Mesenteric fat pad (tissue), 1 donor: ENCODE results near the gene IGSF1. TPM values are rescaled to one million over a fixed set of nuclear protein-coding genes. Genes with fewer than 3 reads are reported as not detected.
A peak's percentile ranks its signal among the peaks of the same experiment; 100 is the strongest.

Experiments
- DNase-seq: peaks from one replicate; pipeline ENCODE4 v3.0.0-alpha.2; 2020; ENCODE audit warnings: low spot score
- long read RNA-seq: library from polyadenylated mRNA; unstranded; transcript quantifications from one replicate; pipeline ENCODE4 v2.0.0, GENCODE V29; 2020
- total RNA-seq: library from RNA; stranded (reverse); fragmentation: NEBNext Ultra II Directional; extraction: Animal tissue kit (Norgen Biotek cat#: 25700); gene quantifications from one replicate; pipeline ENCODE4 v1.2.1, GENCODE V29; 2021
- donor health status: DM: yes; HTN: yes; CAD: no.

IGSF1 gene
- 0.45 TPM for total RNA-seq
- long read RNA-seq, partial matches to known transcripts = 0 of 1 reads
- long read RNA-seq, other reads (novel, unspliced or antisense) = 0 of 1 reads

DNA sequence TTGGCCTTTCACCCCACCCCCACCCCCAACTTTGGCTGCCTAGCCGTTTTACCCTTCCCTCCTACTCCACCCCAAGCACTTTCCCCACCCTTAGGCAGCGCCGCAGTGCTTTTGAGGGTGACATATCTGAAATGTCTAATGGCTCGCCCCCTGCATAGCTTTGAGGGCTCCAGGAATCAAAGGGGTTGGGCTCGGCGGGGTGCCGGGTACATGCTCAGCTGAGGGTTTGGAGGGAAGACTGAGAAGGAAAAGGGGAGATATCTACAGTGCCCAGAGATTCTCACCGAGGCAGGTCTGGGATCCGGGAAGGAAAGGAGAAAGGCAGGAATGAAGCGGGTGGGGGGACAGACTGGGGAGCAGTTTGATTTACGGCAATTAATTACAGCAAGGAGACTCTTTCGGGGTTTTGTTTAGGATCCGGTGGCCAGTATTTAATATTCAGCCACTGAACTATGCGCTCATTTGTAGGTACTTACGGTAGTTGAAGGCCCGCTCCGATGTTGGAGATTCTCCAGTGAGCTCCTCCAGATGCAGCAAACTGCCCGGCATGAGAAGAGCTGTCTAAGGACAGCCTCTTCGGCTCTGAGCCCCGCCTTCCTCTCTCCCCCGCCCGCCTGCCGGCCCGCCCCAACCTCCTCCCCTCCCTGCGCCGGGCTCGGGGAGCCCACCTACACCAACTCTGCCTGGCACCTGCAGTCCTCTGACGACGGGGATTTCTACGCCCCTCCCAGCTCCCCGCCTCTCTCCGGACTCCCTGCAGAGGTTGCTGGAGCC is at the start of gene IGSF1:
IGSF1 (minus strand) TSS at position 569 of the 774 bp plus-strand sequence. CDS start 2,632 bp downstream, outside the sequence.
- DNase-seq = peak; percentile 71

- no peak for DNase-seq
These were observed 43.2 kb upstream of the IGSF1 start for GRCh38 chrX:131332331-131332730.

DNA sequence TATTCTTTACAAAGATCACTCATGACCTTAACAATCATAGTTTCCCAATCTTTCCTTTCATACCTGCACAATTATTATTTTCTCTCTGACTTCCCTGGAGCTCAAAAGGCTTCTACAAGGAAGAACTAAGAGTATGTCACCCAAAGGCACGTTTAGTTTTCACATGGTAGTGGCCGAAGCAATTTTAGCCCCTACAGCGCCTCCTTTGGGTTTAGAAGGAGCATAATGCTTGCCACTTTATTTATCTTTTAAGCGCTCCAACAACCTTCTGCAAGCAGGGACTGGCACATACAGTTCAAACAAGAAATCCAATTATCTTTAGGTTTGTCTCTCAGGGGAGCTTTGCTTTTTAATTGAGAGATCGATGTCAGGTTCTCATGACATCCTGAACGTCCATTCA is 42.0 kb upstream of the IGSF1 start:
- DNase-seq = no peak

DNA sequence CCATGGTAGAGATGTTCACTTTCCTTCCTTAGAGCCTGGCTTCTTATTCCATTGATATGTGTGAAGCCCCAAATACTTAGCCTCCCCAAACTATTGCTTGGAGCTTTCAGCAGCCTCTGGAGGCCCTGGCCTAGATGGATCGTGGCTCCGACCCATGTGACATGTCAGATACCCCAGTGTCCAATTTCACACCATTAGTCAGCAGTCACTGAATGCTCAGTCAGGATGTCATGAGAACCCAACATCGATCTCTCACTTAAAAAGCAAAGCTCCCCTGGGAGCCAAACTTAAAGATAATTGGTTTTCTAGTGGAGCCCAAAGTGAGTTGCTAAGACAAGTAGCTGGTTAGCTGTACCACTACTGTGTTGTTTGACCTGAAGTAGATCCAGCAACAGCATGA is 41.6 kb upstream of the IGSF1 start:
- no peak for DNase-seq

GRCh38 chrX:131322651-131323050 is 33.5 kb upstream of the IGSF1 start:
- DNase-seq = no peak

- DNase-seq = no peak
These were observed 28.2 kb upstream of the IGSF1 start for GRCh38 chrX:131317326-131317725.

DNA sequence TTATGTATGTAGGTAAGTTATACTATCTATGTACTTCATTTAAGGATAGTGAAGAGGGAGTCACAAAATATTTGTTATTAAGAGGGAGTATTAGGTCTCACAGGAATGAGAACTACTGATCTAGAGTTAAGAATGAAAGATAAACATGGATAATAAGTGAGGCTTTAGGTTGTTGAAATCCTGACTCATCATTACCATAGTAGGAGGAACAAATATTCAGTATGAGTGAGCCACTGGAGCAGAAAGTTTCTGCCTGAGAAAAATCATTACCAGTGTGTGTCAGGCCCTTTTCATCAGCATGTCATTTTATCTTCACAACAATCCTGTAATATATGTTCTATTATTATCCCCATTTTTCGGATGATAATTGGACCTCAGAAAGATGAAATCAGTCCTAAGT is 27.2 kb upstream of the IGSF1 start:
- no peak for DNase-seq

DNA sequence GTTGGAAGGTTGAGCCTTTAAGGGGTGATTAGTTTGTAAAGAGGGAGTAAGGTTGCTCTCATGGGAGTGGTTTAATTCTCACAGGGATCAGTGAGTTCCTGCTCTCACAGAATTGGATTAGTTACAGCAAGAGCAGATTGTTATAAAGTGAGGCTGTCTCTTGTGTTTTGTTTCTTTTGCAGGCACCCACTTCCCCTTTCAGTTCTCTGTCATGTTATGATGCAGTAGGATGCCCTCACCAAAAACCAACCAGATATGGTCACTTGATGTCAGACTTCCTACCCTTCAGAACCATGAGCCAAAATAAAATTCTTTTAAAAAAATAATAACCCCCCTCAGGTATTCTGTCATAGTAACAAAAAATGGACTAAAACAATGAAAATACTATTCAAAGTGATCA is 19.9 kb upstream of the IGSF1 start:
- no peak for DNase-seq

- no peak for DNase-seq
These were observed 17.5 kb upstream of the IGSF1 start for GRCh38 chrX:131306601-131307000.

DNA sequence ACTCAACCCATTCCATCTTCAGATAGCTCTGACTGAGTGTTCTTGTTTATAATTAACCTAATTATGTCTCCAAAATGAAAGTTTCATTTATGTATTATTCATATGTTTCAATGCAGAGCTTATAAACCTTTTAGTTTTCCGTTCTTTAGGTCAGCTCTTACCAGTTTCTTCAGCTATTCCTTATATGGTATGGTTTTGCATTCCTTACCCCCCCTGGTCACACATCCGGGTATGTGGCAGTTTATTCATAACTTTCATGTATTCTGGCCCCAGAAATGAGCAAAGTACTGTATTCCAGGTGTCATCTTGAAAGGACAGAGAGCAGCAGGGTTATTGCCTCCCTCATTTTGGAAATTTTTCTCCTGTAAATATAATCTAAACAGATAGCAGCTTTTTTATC is 16.8 kb upstream of the IGSF1 start:
- no peak for DNase-seq

GRCh38 chrX:131302701-131303100 is 13.6 kb upstream of the IGSF1 start:
- no peak for DNase-seq

DNA sequence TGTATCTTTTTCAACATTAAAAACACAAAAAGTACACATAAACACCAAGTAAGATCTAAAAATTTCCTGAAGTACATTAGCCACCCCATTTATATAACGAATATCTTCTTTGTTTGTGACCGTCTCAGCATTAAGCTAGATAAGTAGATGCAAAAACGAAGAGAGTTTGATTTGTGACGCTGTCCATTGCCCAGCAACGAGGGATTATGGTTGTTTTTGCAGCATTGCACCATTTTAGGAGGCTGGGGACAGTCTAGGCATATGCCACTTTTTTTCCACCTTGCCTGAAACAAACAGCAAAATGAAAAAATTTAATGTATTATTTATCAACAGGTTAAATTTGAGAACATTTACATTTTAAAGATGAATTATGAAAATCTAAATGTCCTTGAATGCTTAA is 12.0 kb upstream of the IGSF1 start:
- DNase-seq = no peak

DNA sequence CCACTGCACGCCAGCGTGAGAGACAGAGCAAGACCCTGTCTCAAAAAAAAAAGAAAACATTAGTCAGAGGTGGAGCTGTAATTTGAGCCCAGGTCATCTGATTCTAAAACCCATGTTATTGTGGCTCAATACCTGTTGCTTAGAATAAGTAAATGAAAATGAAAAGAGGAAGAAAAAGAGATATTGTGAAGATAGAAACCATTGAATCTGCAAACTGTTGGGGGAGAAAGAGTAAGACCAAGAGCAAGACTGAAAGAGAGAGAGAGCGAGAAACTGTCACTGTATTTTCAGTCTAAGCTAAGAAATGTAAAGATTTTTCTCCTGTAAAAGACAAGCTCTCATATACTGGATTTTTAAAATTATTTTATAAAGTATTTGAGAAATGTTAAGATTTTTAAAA is 9.7 kb upstream of the IGSF1 start:
- no peak for DNase-seq

DNA sequence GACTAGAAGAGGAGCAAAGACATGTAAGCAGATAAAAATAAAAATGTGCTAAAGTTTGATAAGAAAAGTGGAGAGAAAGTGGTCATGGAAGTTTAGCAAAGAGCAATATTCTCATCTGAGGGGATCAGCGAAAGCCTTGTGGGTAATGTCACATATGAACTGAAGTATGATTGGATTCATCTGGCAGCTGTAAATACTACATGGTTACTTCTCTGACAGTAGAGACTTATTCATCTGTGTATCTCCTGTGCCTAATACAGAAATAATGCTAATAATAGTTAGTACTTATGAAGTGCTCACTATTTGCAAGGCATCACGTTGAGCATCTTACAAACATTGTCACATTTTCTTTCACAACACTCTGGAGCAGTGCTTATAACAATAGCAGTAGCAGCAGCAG is 8.9 kb upstream of the IGSF1 start:
- no peak for DNase-seq

- no peak for DNase-seq
These were observed 421 bp upstream of the IGSF1 start for GRCh38 chrX:131289527-131289926.

GRCh38 chrX:131288188-131288587 is 918 bp downstream of the IGSF1 start:
- no peak for DNase-seq

DNA sequence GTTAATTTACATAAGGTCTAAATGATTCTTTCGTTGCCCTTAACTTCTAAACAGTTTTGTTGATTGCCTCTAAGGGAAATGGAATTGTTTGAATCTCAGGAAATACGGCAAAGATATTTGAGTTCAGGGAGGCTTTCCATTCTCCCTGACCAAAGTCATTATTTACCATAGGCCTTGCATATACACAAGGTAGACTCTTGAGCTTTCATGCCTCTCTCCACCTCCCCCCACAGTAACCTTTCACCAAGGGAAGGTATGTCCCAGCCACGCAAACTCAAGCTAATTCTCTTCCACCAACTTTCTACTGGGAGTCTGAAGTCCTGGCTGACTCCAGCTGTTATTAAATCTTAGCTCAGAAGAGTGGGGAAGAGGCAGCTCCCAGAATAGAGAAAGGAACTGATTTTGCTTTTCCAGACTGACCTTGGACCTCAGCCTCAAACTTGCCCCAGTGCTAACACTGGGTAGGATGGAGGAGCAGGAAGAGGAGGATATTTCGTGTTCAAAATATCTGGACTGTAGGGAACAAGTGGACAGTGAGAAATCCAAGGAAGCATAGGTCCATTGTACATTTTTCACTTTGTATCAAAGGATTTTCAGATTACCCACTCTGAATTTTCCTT is 1.4 kb downstream of the IGSF1 start:
- DNase-seq = no peak

GRCh38 chrX:131279617-131280016 is 9.5 kb downstream of the IGSF1 start:
- no peak for DNase-seq

GRCh38 chrX:131279197-131279596 is 9.9 kb downstream of the IGSF1 start:
- no peak for DNase-seq

GRCh38 chrX:131277543-131278136 is 11.5 kb downstream of the IGSF1 start:
- DNase-seq = no peak

DNA sequence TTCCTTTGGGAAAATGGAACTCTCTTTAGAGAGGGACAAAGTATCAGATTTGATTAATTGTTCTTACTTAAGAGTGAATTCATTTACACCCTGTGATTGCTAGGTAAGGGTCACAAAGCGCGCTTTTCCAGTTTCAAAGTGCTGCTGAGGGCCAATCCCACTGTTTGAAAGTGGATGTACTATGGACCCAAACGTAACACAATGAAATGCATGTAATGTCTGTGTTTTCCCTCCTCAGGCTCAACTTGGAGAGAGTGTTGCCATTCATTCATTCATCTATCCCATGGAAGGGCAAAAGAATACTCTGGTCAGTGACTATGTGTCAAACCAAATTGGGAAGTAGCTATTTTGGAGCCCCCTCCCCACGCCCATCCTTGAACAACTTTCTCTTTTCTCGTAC is 16.1 kb downstream of the IGSF1 start:
- DNase-seq = no peak

DNA sequence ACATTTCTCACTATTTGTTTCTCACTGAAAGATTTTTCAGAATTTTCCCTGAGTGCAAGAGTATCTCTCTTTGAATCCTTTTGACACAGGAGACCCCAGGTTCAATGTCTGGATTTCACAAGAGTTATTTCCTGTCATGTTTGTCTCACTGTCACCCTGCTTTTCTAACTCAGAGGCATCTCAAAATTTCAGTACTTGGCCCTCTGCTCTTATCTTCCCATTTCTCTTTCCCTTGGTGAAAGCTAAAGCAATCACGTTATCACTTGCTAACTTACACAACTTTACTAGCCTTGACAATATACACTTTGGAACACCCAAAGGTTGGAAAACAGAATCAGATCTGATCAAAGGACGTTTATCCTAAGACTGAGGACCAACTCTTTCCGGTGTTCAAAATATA is 17.3 kb downstream of the IGSF1 start:
- no peak for DNase-seq

DNA sequence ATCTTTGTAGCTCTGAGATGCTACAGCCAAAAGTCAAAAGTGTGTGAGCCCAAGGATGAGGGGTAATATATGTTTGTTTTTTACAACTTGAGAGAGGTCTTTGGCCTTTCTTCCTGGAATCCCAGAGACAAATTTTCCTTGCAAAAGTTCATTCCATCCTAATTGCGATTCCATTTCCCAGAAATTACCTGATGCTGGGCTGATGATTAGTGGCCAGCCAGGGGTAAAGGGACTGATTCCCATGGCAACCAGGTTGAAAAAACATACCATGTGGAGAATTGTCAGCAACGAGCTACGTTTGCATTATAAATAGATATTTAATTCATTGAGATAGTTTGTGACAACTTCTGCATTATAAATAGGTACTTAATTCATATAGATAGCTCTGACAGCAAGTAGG is 17.8 kb downstream of the IGSF1 start:
- DNase-seq = no peak
